Breast epithelium (tissue), 3 donors: Measurements from ENCODE around the gene OR1L4.

Experiments used
- POLR2A ChIP-seq: fragments of 450-650 bp; IDR thresholded peaks from one replicate; pipeline ENCODE4 v1.6.1; 2016; ENCODE audit warnings: antibody characterized with exemption, mild to moderate bottlenecking, moderate library complexity
- POLR2AphosphoS5 ChIP-seq, 3 donors: sonication (generic); formaldehyde crosslinking; IDR thresholded peaks; one replicate each; pipeline ENCODE4 v1.6.1; 2017; ENCODE audit warnings: antibody characterized with exemption in 3 of 3
- TF ChIP-seq, protein P1 (sequence below), 3 donors: fragments of 450-650 bp; IDR thresholded peaks; one replicate each; pipeline ENCODE4 v1.5.1; 2016 to 2017; ENCODE audit warnings: antibody characterized with exemption in 3 of 3, mild to moderate bottlenecking in 3 of 3, moderate library complexity in 3 of 3

- TF ChIP-seq POLR2AphosphoS5 (IDR thresholded peaks at IDR 0.05) (no peak), POLR2A (no peak)
- TF ChIP-seq, protein P1, sequence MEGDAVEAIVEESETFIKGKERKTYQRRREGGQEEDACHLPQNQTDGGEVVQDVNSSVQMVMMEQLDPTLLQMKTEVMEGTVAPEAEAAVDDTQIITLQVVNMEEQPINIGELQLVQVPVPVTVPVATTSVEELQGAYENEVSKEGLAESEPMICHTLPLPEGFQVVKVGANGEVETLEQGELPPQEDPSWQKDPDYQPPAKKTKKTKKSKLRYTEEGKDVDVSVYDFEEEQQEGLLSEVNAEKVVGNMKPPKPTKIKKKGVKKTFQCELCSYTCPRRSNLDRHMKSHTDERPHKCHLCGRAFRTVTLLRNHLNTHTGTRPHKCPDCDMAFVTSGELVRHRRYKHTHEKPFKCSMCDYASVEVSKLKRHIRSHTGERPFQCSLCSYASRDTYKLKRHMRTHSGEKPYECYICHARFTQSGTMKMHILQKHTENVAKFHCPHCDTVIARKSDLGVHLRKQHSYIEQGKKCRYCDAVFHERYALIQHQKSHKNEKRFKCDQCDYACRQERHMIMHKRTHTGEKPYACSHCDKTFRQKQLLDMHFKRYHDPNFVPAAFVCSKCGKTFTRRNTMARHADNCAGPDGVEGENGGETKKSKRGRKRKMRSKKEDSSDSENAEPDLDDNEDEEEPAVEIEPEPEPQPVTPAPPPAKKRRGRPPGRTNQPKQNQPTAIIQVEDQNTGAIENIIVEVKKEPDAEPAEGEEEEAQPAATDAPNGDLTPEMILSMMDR (IDR thresholded peaks at IDR 0.05) = no peak
These were observed 28.1 kb upstream of the OR1L4 start for GRCh38 chr9:122695696-122696095.
